Body of pancreas (tissue), 4 donors: ENCODE data around the gene CTXND1. TPM values are rescaled to one million over a fixed set of nuclear protein-coding genes. Genes with fewer than 3 reads are reported as not detected.
"Not testable (repeated sequence)": the region's sequence is repeated elsewhere in the genome, so short reads cannot be mapped to it uniquely, and the experiment has no call there.

Experiments
- ATAC-seq: fragments of 150-250 bp; one replicate; pipeline ENCODE4 v1.9.1; 2016
- DNase-seq, 4 donors: peaks; one replicate each; pipeline ENCODE4 v3.0.0-alpha.2; 2019
- H3K27ac ChIP-seq, 4 donors: fragments of 200-600 bp; sonication (generic); 1 replicate in 3 of 4; 2 replicates in 1 of 4; pipeline versions ENCODE4 v1.5.1 to v1.6.1; 2016 to 2019; ENCODE audit warnings: mild to moderate bottlenecking in 1 of 4, mixed read lengths in 1 of 4, moderate library complexity in 1 of 4
- H3K27me3 ChIP-seq, 2 donors: fragments of 200-600 bp; sonication (generic); one replicate each; pipeline ENCODE4 v1.6.0; 2016; ENCODE audit warnings: mild to moderate bottlenecking in 1 of 2
- H3K36me3 ChIP-seq, 2 donors: fragments of 200-600 bp; sonication (generic); replicated peaks in 1 of 2; 2 replicates each; pipeline ENCODE4 v1.5.1; 2016; ENCODE audit warnings: low read depth in 2 of 2; ENCODE audit not compliant: insufficient read depth in 1 of 2
- H3K4me1 ChIP-seq: fragments of 200-600 bp; sonication (generic); one replicate; pipeline ENCODE4 v1.6.0; 2016
- H3K4me3 ChIP-seq, 2 donors: fragments of 200-600 bp; sonication (generic); 1 replicate in 1 of 2; 2 replicates in 1 of 2; pipeline ENCODE4 v1.5.1; 2016 to 2019
- H3K9me3 ChIP-seq, 3 donors: fragments of 200-600 bp; sonication (generic); 1 replicate in 2 of 3; 2 replicates in 1 of 3; pipeline ENCODE4 v1.5.1; 2016
- POLR2A ChIP-seq, 3 donors: fragments of 450-650 bp; IDR thresholded peaks; one replicate each; pipeline ENCODE4 v1.6.1; 2016; ENCODE audit warnings: antibody characterized with exemption in 3 of 3, mild to moderate bottlenecking in 2 of 3
- WGBS, 2 donors: methylation state at CpG; one replicate each; pipeline ENCODE4 v1.1.5; 2017; 5-methylcytosine and 5-hydroxymethylcytosine counted together
- intact Hi-C: fragments of 100-400 bp; cut with DNase I; formaldehyde crosslinking; loops from one replicate; pipeline ENCODE4 v1.15.1; 2023
- total RNA-seq, 2 donors: library from RNA; depleted of rRNA; stranded (reverse); fragments of >200 nt; gene quantifications; one replicate each; pipeline ENCODE4 v1.1.0, GENCODE V29; 2016
- TF ChIP-seq, protein P1 (sequence below), 7 experiments: fragments of 450-650 bp in 4 of 7; fragments of 200-600 bp in 3 of 7; sonication (generic) in 3 of 7; IDR thresholded peaks; one replicate each; pipeline ENCODE4 v1.5.1; 2016 to 2019; ENCODE audit warnings: antibody characterized with exemption in 7 of 7

Gene CTXND1
- 1 to 10 TPM in 1 of 2 donors, under 1 TPM in 1; 0.66 to 1.0 TPM for total RNA-seq

DNA sequence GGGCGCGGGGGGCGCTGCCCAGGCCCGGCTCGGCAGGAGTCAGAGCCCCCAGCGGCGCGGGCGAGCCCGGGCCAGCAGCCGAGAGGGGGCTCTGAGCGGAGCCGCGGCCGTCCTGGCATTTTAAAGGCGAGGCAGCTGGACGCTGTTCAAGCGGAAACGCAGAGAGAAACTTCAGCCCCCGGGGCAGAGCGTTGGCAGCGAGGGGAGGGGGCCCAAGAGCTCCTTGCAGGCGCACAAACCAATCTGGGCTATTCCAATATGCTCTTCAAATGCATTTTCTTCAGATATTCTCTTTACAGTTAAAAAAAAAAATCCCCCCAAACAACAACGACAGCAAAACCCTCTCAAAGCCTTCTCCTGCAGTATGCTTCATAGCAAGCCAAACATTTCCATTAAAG, at the start of gene CTXND1:
CTXND1 (minus strand) TSS at position 93 of the 398 bp plus-strand sequence. CDS start 50,264 bp downstream, outside the sequence.
- Histone ChIP-seq H3K27ac (peak within 1 kb of the TSS in 3 of 4 donors; percentile 31 to 52 (median 39)), H3K27me3 (peaks cover 0 to 6% of the 10 kb centered on the region in 2 donors), H3K4me1 (peaks cover 24% of the 10 kb centered on the region), H3K9me3 (no peaks in the 10 kb centered on the region), H3K36me3 (no peaks in the 10 kb centered on the region), H3K4me3 (peak within 1 kb of the TSS in 1 of 2 donors; percentile 21)
- WGBS, 2 donors: 0 to 1% methylated on average over 7 to 24 of the region's 24 CpGs
- TF ChIP-seq, protein P1, sequence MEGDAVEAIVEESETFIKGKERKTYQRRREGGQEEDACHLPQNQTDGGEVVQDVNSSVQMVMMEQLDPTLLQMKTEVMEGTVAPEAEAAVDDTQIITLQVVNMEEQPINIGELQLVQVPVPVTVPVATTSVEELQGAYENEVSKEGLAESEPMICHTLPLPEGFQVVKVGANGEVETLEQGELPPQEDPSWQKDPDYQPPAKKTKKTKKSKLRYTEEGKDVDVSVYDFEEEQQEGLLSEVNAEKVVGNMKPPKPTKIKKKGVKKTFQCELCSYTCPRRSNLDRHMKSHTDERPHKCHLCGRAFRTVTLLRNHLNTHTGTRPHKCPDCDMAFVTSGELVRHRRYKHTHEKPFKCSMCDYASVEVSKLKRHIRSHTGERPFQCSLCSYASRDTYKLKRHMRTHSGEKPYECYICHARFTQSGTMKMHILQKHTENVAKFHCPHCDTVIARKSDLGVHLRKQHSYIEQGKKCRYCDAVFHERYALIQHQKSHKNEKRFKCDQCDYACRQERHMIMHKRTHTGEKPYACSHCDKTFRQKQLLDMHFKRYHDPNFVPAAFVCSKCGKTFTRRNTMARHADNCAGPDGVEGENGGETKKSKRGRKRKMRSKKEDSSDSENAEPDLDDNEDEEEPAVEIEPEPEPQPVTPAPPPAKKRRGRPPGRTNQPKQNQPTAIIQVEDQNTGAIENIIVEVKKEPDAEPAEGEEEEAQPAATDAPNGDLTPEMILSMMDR (IDR thresholded peaks at IDR 0.05): no peak
- no peak for TF ChIP-seq POLR2A (IDR thresholded peaks at IDR 0.05)
- ATAC-seq (no peak), DNase-seq (peak in 2 of 4 donors; percentile 17 to 34)
- intact Hi-C loops: no loop called here

DNA sequence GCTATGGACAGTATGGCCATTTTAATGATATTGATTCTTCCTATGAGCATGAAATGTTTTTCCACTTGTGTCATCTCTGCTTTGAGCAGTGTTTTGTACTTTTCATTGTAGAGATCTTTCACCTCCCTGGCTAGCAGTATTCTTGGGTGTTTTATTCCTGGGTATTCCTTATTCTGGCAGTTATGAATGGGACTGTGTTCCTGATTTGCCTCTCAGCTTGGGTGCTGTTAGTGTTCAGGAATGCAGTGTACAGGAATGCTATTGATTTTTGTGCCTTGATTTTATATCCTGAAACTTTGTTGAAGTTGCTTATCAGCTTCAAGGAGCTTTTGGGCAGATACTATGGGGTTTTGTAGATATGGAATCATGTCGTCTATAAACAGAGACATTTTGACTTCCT, 49.5 kb upstream of the CTXND1 start:
- Histone ChIP-seq H3K36me3 (no peaks in the 10 kb centered on the region), H3K9me3 (no peaks in the 10 kb centered on the region), H3K27ac (peak overlapping the region in 3 of 4 donors; percentile 26 to 37 (median 29)), H3K4me3 (no peak overlapping the region), H3K27me3 (peaks cover 0 to 5% of the 10 kb centered on the region in 2 donors), H3K4me1 (no peaks in the 10 kb centered on the region)
- peak; percentile 80 for ATAC-seq
- intact Hi-C loops: no loop called here
- WGBS, 2 donors: 15 to 16% methylated on average over 1 of the region's 1 CpG
- no peak for DNase-seq
- TF ChIP-seq POLR2A (IDR thresholded peaks at IDR 0.05): no peak
- TF ChIP-seq, protein P1 (IDR thresholded peaks at IDR 0.05): no peak

DNA sequence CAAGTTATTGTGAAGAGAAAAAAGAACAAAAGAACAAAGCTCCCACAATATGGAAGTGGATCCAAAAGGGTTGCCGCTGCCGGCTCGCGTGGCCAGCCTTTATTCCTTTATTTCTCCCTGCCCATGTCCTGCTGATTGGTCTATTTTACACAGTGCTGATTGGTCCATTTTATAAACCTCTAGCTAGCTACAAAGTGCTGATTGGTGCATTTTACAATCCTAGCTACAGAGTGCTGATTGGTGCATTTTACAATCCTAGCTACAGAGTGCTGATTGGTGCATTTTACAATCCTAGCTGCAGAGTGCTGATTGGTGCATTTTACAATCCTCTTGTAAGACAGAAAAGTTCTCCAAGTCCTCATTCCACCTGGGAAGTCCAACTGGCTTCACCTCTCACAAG, 43.8 kb upstream of the CTXND1 start:
- DNase-seq, H3K4me1 ChIP-seq, H3K9me3 ChIP-seq, intact Hi-C loops, ATAC-seq, H3K27me3 ChIP-seq, H3K27ac ChIP-seq, H3K4me3 ChIP-seq, H3K36me3 ChIP-seq: not testable (repeated sequence)
- 94 to 99% methylated on average over 4 of the region's 4 CpGs for WGBS, 2 donors

DNA sequence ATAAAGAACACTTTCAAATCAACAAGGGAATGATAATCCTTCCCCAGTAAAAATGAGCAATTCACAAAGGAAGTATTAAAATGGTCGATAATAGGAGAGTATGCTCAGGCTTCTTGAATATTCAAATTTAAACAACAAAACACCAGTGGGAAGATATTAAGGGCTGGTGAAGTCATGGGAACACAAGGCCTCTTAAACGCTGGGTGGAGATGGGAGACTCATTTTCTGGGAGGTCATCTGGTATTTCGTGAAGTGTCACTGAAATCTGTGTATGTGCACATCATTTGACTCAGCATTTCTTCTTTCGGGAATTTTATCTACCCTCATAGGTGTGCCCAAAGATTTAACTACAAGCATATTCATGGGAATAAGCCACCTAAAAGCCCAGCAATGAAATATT, 40.1 kb upstream of the CTXND1 start:
- Histone ChIP-seq H3K4me3 (no peak overlapping the region), H3K27ac (no peak overlapping the region), H3K27me3 (no peaks in the 10 kb centered on the region), H3K36me3 (no peaks in the 10 kb centered on the region), H3K4me1 (no peaks in the 10 kb centered on the region), H3K9me3 (no peaks in the 10 kb centered on the region)
- no peak for DNase-seq
- TF ChIP-seq, protein P1 (IDR thresholded peaks at IDR 0.05): no peak
- TF ChIP-seq POLR2A (IDR thresholded peaks at IDR 0.05): no peak
- no peak for ATAC-seq
- 61 to 73% methylated on average over 4 of the region's 4 CpGs for WGBS, 2 donors
- intact Hi-C loops: no loop called here

DNA sequence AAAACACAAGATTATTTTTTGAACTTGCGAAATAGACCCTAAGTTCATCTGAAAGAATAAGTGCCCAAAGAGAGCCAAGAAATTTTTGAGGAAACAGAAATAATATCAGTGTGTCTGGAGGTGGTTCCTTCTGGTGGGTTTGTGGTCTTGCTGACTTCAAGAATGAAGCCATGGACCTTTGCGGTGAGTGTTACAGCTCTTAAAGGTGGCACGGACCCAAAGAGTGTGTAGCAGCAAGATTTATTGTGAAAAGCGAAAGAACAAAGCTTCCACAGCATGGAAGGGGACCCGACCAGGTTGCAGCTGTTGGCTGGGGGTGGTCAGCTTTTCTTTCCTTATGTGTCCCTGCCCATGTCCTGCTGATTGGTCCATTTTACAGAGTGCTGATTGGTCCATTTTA, 38.9 kb upstream of the CTXND1 start:
- H3K27ac ChIP-seq, H3K4me1 ChIP-seq, H3K36me3 ChIP-seq, DNase-seq, H3K27me3 ChIP-seq, ATAC-seq, intact Hi-C loops, H3K4me3 ChIP-seq, H3K9me3 ChIP-seq: not testable (repeated sequence)
- WGBS, 2 donors: 70 to 88% methylated on average over 5 of the region's 5 CpGs
